SK-N-MC (cell line): ENCODE results near the gene MBD2.

Experiments
- EZH2 ChIP-seq: fragments of 200-600 bp; sonication (generic); IDR thresholded peaks from one replicate; pipeline ENCODE4 v1.6.1; 2017; ENCODE audit warnings: antibody characterized with exemption
- POLR2AphosphoS5 ChIP-seq: IDR thresholded peaks from 2 replicates; pipeline ENCODE4 v1.6.1; 2012; ENCODE audit warnings: mild to moderate bottlenecking, low read depth, low read length, borderline replicate concordance

DNA sequence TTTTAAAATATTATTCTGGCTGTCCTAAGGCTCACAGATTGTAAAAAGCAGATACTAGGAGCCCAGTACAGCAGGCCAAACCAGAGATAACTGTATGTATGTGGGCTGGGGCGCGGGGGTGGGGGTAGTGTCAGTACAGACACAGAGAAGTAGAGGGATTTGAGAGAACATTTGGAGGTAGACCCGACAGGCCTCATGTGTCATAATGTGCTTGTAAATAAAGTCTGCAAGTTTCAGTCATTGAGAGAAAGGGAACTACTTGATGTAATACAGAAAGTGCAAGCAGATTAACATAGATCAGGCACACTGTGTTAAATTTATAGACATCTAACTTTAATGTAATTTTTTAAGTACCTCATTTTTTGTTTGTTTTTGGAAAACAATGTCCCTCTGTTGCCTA lies 37.4 kb upstream of the MBD2 start:
- TF ChIP-seq POLR2AphosphoS5: no peak
- TF ChIP-seq EZH2: no peak
